GM13977 (cell line): ENCODE measurements around the gene VDAC1.
"Not testable (repeated sequence)": the region's sequence is repeated elsewhere in the genome, so short reads cannot be mapped to it uniquely, and the experiment has no call there.

Experiments
- DNase-seq: peaks from one replicate; pipeline ENCODE4 v3.0.0; 2012; ENCODE audit warnings: low spot score
- CTCF ChIP-seq: IDR thresholded peaks from 2 replicates; pipeline ENCODE4 v1.5.1; 2012; ENCODE audit warnings: mild to moderate bottlenecking, control low read depth; ENCODE audit not compliant: insufficient read depth; ENCODE audit errors: extremely low read depth, missing control alignments
- in situ Hi-C: fragments of 300-500 bp; cut with MboI; formaldehyde crosslinking; loops from one replicate; pipeline ENCODE4 v1.12.0; 2022; ENCODE audit warnings: low sequenced_read_pairs, low pct_unique_long_range_greater_than_20kb, mixed read lengths, inconsistent platforms; ENCODE audit not compliant: unreplicated experiment

The VDAC1 gene

GRCh38 chr5:133962131-133962530 is 42.6 kb downstream of the VDAC1 start:
- TF ChIP-seq CTCF, result no peak
- DNase-seq, result no peak

DNA sequence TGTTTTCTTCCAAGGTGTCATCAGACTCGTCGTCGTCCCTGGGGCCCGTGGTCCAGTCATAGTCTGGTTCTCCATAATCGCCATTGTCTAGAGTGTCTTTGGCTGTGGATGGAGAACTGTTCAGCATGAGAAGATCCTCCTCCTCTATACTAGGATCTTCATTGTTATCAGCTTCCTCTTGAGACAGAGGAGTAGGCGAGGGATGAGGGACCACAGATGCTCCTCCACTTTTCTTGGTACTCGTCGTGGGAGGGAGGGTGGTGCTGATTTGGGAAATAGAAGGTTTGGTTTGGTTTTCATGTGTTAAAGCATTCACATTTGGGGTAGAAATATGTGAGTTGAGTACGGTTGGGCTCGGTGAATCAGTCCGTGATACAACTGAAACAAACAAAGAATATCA is 45.1 kb downstream of the VDAC1 start:
- no peak for TF ChIP-seq CTCF
- DNase-seq, result no peak
- in situ Hi-C loops, result no loop called here

More at GRCh38 chr5:133962131-133962530, 42.6 kb downstream of the VDAC1 start:
- in situ Hi-C loops, result no loop called here

DNA sequence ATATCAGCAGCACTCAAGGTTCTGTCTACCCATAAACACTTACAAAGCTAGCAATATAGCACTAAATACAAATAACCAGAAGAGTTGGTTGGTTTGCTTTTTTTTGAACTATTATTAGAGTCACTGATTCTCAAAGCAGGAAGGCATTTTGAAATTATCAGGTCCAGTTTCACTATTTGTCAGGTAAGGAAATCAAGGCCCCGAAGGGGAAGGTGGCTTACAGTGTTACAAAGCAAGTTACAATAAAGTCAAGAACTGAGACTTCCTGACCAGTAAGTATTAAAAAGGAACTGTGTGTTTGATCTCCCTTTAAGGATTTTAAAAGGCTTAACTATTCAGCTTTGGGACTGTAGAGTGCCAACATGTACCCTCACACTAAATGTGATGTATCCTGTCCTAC is 47.2 kb downstream of the VDAC1 start:
- peak; percentile 48 for DNase-seq
- in situ Hi-C loops, result no loop called here
- no peak for TF ChIP-seq CTCF

DNA sequence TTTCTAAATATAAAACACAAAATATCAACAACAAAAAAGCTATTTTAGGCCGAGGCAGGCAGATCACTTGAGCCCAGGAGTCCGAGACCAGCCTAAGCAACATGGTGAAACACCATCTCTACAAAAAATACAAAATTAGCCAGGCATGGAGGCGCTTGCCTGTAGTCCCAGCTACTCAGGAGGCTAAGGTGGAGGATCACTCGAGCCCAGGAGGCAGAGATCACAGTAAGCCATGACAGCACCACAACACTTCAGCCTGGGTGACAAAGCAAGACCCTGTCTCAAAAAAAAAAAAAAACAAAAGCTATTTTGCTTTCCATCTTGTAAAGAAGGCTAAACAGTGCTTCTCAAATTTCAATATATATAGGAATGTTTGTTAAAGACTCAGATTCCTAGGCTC is 47.7 kb downstream of the VDAC1 start:
- DNase-seq, result no peak
- TF ChIP-seq CTCF, result no peak
- in situ Hi-C loops, result no loop called here

DNA sequence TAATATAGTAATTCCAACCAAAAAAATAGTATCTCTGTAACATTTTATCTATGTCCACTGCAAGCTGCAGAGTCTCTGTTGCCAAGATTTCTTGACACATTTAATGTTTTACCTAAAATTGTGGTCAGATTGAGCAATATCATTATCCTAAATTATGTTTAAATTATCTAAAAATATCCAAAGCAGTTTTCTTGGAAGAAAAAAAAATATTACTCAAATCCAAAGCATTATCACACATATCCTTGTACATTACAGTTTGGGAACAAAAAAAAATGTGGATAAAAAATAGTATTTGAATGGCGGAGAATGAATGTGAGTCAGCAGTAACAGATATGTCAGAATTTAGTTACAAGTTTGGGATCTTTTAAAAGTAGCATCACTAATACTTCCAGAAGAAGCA is 48.6 kb downstream of the VDAC1 start:
- in situ Hi-C loops, DNase-seq: not testable (repeated sequence)

GRCh38 chr5:133953568-133954145 is 51.1 kb downstream of the VDAC1 start:
- no peak for DNase-seq
- in situ Hi-C loops, result no loop called here
- no peak for TF ChIP-seq CTCF

GRCh38 chr5:133952729-133953567 is 51.8 kb downstream of the VDAC1 start:
- no peak for DNase-seq
- no peak for TF ChIP-seq CTCF
- in situ Hi-C loops, result no loop called here
